HG03378 (cell line): ENCODE measurements around the gene BCL11A.
A peak's percentile ranks its signal among the peaks of the same experiment; 100 is the strongest.

ENCODE experiments used
- ATAC-seq: cut with Tn5 transposase; IDR thresholded peaks from one replicate; pipeline ENCODE4 v1.9.1; 2021; ENCODE audit warnings: mild to moderate bottlenecking, moderate library complexity; ENCODE audit not compliant: unreplicated experiment

BCL11A gene

DNA sequence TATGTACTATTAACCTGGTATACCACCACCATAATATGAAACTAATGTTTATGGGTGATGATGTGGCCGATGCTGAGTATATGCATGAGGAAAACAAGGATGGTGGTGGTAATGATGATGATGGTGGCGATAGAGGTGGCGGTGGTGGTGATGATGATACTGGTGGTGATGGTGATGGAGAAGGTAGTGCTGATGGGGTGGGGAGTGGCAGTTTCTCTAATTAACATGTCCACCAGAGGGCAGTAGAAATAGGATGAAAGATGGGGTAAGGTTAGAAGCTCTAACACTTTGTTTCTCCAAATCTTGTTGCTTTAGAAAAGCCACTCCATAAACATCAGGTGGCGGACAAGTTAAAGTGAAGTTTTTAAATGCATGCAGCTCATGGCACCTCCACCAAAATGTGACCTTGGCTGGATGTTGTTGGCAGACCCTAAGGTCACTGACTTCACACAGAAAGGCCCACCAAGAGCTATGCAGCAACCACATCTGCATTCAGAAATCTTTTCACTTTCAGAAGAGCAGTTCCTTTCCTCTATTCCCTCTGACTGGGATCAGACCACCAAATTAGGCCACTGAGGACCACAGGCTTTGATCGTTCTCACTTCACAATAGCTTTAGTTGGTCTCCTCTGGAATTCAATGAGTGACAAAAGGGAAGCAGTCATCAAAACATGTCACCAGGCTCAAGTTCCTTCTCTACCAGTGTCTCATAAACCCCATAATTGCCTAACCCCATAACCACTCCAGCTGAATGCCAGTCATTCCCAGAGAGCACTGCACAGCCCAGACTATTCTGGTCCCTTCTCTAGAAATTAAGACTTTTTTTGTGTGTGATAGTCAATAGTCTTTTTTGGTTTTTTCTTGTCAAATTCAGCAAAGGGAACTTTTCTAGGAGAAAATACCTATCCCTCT lies 7.5 kb upstream of the BCL11A start:
- peak; percentile 64 for ATAC-seq

DNA sequence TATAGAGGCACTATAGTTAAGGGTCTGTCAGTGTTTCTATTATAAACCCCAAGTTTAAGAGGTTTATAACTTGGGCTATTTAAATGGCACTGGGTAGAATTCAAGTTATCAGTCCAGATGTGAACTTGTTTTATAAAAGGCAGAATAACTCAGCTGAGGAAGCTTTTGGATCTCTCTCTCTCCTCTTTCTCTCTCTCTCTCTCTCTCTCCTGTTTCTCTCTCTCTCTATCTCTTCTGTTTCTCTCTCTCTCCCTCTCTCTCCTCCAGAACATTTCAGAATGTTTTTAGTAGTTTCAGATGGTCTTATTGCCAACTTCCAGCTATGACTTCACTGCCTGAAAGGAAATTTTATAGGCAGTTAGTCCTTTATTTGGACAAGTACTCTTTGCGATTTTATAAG lies 6.4 kb upstream of the BCL11A start:
- ATAC-seq: no peak

DNA sequence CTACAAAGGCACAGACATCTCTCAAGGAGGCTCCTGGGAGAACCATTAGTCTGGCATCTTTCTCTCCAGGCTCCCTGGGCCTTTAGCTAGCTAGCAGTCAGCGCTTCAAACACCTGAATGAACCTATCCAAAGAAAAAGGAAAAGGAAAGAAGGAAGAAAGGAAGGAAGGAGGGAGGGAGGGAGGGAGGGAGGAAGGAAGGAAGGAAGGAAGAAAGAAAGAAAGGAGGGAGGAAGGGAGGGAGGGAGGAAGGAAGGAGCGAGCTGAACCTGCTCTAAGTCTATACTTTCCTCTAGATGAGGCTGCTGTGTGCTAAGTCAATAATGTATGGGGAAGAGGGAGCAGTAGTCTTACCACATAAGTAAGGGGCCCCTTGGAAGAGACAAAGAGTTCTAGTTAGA lies 5.1 kb upstream of the BCL11A start:
- no peak for ATAC-seq

DNA sequence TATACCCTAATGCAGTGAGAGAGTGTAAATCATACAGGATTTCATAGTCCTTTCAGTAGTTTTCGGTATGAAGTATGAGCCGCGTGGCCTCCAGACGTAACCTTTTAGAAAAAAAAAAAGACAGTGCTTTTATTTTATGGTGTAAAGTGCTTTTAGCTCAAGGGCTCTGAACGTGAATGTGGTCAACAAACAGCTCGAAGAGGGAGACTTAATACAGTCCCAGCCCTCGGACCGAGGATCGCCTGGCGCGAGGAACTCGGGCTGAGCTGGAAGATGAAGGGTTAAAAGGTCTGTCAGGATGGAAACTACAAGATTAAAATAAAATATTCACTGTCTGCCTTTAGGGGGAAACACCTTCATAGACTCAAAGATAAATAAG lies 4.0 kb upstream of the BCL11A start:
- ATAC-seq: no peak

DNA sequence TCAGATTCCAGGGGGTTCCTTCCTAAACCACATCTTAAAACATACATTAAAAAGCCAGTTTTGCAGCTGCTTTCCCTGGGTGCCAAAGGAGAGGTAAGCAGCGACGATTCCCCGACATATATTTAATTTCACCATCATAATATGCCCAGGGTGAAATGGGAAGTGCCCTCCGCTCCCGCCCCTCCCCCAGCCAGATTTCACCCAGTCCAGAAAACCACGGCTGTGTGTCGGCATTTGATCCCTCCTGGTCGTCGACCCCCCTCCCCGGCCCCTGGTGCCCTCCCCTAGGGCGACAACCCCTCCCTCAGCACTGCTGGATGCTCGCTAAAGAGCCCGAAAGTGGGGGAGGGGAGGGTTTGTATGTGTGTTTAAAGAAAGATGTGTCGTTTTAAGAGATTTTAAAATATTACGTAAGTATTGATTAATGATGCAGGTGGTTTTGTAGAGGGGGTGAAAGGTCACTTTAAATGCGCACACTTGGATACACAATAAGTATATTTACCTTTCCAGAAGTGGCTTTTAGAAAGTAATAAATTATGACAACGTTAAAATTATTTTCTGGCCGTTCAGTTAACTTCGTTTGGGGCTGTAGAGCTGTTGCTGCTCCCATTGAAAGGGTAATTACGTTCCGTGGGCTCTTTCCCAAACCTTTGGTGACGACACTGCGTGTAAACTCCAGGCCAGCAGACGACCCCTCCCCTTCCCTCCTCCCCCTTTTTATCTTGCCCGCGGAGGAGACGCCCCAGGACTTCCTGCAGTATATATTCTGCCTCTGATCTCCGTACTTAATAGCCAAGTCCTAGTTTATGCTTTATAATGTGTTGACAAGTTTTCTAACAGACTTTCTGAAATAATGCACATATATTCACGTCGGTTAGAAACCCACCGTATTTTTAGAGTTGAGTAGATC lies 3.4 kb upstream of the BCL11A start:
- ATAC-seq: no peak

DNA sequence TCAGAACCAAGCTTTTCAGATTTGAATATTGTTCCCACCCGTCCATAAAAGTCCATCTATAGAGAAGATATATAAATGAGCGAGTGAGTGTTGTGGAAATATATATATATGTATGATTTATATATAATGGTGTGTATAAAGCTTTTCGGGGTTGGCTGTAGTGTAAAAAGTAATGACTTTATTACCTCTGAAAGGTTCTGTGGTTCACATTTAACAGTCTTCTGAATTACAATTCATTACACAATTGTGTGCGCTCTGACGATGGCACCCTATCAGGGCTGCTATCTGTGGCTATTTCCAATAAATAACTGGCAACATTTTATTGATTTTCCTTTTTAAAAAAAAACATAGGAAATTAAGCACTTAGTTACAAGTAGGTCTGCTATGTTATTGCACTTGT lies 2.7 kb upstream of the BCL11A start:
- no peak for ATAC-seq

DNA sequence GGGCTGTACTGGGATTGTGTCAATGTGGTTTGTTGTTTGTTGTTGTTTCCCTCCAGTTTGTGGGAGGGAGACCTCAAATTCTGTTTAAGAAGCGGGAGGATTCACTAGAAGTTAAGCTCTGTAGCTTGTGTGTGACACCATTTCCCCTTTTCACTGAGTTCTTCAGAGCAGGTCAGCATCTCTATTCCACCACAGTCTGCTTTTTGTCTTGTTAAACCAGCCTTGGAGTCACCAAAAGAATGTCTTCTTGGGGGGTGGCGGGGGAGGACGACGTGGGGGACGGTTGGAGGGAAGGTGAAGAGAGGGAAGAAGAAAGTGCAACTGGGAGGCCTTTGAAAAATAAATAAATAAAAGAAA lies 2.3 kb upstream of the BCL11A start:
- ATAC-seq: peak; percentile 13

DNA sequence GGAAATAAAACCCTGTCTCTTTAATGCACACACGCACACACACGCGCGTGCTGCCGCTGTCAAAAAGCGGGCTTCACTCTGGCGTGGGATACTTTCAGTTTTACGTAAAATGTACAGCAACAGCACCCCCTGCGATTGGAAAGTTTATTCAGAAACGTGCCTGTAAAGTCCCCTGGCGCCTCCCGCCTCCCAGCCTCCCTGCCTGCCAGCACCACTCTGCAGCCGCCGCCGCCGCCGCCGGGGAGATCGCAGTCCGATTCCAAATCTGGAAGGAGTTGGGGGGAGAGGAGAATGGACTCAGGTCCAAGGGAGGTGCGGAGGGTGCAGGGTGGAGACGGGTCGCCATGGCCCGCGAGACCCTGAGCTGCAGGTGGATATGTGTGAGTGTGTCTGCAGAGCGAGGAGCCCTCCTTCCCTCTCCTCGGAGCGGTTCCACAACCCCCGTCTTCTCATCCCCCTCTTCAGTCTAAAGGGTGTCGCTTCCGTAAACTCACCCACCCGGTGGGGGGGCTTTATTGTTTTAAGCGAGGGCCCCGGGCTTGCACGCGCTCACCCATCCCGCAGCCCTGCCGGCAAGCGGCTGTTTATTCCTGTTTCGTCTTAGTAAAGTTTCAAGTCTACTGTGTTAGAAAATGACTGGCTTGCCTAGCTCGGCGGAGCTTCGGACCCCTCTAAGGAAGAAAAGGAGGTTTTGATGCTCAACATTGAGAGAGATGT lies 1.8 kb upstream of the BCL11A start:
- ATAC-seq: peak; percentile 44

DNA sequence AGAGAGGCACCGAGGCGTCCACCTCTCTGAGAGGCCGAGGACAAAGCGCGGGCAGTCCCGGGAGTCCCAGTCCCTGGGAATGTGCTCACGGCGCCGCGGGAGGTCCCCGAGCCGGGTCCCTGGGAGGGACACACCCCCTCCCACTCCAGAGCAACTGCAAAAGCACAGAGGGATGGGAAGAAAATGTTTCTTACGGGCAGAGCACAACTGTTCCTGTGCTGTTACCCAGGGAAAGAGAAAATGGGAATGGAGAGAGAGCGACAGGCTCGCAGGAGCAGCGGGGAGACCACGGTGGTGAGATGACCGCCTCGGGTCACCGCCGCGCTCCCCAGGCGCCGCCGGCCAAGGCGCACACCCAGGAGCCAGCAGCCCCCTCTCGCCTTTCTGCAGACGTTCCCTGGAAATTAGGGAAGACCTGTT lies 1.2 kb upstream of the BCL11A start:
- ATAC-seq: no peak

DNA sequence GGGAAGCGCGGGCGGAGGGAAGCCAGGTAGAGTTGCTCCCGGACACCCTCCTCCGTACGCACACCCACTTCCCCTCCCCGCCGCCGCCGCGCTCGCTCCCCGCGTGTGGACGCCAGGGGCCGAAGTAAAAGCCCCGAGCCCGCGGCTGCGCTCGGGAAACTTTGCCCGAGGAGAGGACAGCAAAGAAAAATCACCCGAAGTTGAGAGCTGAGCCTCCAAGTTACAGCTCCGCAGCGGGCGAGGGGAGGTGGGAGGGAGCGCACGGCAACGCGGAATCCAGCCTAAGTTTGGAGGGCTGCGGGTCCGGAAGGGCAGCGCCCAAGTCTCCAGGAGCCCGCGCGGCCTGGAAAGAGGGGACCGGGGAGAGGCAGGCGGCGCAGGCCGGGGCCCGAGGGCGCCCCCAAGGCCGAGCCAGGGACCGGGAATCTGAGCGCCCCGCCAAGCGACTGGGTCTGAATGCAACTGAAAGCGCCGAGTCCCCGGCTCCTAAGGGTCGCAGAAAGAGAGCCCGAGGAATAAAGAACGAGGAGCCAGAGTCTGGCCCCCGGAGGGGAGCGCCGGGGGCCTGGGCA lies 706 bp upstream of the BCL11A start:
- ATAC-seq: no peak

DNA sequence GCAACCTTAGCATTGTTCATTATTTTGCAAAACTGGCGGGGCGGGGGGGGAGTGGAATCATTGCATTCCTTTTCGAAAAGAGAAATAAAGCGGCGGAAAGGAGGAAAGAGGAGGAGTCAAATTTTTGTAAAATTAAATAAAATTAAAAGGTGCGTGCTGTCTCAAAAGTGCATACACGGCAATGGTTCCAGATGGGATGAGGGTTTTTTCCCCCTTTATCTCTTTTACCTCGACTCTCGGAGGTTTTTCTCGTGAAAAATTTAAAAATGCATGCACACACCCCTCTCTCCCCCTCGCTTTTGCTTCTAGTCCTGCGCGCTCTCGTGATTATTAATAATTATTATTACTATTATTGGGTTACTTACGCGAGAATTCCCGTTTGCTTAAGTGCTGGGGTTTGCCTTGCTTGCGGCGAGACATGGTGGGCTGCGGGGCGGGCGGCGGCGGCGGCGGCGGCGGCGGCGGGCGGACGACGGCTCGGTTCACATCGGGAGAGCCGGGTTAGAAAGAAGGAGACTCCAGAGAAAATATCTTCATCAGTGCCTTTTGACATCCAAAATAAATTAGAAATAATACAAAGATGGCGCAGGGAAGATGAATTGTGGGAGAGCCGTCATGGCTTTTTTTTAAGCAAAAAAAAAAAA lies 481 bp downstream of the BCL11A start:
- ATAC-seq: no peak

DNA sequence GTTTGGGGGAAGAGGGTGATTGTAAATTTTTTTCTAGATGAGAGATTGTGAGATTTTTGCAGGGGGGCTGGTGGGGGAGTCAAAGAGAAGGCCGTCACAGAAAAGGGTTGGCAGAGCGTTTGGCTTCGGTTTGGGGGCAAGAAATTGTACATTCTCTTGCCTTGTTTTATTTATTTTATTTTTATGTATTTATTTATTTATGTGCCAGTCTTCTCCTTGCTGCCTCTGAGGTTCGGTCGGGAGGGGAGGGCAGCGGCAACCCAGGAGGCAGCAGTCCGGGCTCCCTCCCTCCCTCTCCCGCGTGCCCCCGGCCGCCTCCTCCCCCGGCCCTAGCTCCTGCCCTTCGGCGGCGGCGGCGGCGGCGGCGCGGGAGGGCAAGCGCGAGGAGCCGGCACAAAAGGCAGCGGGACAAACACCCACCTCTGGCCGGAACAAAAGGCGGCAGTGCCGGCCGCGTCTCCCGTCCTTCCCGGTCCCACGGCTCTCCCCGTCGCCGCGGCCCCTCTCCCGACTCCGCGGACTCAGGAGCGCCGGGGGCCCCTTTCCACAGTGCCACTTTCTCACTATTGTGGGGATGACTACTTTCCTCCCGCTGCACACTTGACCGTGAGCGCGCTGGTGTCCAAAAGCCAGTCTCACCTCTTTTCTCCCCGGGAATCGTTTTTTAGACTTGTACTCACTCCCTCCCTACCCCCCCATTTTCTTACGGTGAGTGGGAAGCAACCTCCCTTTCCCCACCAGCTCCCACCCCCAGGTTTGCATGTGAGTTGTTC lies 1.2 kb downstream of the BCL11A start:
- no peak for ATAC-seq

DNA sequence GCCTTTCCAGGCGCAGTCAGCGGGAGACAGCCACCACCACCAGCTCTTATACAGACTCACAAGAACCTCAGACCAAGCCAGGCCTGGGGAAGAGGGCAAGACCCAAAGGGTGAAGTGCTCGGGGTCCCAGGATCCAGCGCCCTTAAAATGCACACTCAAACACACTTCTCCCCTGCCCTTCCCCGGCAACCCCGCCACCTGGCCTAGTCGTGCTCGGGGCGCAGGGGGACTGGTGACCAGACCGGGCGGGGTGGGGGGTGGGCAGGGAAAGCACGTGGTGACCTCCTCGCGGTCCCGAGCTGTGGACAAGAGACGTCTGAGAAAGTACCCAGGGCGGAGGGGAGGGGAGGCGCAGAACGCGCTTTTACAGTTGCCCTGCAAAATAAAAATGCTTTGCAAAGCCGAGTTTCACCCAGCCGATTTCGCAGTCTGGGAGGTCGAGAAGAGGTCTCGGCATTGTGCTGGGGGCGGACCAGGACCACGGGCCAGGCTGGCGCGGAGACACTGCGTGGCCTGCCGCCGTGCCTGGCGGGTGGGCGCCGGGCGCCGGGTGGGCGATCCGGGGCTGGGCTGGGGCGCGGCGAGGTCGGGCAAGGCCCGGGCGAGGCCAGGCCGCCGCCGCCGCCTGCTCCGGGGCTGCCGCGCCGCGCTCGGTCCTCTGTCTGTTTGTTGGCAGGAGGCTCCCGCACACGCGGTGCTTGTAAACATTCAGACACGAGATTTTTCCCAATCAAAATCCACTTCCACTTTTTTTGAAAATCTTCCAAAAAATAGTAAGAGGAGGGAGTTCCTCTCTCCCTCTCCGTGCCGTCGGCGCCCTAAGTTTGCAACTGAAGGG lies 2.0 kb downstream of the BCL11A start:
- no peak for ATAC-seq

DNA sequence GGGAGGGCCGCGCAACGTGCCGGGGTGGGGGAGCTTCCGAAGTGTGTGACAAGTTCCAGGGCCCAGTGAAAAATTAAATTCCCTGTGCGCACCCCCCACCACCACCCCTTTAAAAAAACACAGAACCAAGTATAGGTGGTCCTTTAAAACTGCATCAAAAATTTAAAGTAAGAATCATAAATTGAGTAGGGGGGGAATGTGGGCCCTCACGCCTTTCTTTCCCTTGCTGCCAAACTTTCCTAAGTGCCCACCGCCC lies 2.5 kb downstream of the BCL11A start:
- ATAC-seq: no peak

DNA sequence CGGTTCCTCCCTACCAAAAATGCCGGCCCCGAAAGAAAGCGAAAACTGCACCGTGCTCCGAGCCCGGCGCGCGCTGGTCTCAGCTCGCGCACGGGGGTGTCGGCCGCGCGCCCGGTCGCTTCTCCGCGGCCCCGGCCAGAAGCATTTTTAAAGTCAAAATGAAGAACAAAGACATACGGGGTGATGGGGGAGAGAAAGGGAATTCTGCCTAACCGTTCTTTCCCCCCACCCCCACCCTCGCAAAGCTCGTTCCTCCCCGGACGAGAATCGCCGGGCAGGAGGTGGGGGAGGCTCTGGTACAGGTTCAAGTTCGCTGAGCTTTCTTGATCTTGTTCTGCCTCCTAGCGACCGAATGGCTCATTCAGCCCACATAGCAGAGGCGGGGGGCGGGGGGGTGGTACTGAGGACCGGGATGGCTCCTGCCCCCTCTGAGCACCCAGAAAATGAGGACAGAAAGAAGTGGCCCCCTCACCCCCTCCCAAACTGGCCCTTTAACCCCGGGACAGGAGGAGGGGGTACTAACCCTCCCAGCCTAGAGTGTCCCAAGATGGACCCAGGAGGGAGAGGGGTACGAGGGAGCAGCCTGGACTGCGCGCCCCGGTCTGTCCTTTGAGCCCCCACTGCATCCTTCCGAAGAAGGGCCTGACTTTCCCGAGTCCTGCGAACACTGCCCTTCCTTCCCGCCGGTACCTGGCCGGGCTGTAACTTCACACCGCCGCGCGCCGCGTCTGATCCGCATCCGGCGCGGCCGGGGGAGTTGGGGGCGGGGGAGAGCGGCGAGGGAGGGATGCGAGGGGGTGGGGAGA lies 3.1 kb downstream of the BCL11A start:
- peak; percentile 56 for ATAC-seq

DNA sequence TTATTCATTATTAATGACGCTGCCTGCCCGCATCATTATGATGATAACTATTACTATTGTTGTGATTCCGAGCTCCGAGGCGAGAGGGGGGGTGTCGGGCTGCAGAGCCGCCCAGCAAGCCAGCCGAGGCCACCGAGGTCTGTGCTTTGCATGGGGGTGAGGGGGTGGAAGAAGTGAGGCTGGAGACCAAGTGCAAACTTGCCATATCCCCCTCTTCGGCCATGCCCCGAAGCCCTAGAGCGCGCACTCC lies 3.6 kb downstream of the BCL11A start:
- ATAC-seq: peak; percentile 0

DNA sequence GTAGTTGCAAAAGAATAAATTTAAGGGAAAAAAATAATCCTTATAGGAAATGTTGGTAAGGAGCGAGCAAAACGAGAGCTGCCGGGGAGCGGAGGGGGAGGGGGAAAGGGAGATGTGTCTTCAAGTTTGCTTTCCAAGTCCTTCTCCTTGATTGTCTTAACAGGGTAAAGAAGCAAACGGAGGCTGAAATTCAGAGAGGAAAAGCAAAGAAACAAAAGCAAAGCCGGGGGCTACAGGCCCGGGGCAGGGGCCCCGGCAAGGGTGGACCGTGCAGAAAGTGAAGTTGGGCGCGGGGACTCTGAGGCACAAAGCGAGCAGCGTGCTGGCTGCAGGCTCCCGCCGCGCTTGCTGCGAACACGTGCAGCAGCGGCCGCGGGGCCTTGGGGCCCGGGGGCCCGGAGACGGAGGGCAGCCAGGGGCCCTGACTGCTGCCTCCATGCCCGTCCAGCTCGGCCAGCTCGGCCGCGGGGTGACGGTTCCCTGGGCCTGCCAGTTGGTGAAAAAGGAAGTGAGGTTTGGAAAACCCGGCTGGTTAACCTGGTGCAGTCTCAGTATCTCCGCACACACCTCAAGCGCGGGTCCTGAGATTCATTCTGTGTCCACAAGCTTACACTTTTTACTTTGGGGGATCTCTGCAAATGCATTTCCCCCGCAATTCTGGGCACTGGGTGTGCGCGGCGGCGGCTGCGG lies 4.1 kb downstream of the BCL11A start:
- no peak for ATAC-seq

DNA sequence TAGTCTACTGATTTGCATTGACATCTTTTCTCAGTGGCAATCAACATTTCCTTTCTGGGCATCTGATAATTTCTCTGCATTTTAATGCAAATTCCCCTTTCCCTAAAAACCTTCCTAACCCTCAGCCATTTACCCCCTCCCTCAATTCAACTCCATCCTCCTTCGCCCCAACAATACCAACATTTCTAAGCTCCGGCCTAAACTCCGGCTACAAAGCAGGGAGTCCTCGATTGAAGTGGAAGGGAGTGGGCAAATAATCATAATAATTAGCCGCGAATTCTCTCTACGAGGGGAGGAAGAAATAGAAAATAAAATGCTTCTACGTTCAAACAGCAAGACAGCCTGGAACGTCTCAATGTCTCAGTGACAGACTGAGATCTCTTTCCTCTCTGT lies 4.6 kb downstream of the BCL11A start:
- ATAC-seq: no peak
